GM10266 (cell line): ENCODE measurements around the gene DYNC1I1.

ENCODE experiments used
- DNase-seq: peaks from one replicate; pipeline ENCODE4 v3.0.0; 2012; ENCODE audit errors: extremely low spot score
- TF ChIP-seq, protein P1 (sequence below): IDR thresholded peaks from 2 replicates; pipeline ENCODE4 v1.5.1; 2012; ENCODE audit warnings: mild to moderate bottlenecking, low read depth; ENCODE audit not compliant: control insufficient read depth, insufficient read depth; ENCODE audit errors: missing control alignments

The DYNC1I1 gene

DNA sequence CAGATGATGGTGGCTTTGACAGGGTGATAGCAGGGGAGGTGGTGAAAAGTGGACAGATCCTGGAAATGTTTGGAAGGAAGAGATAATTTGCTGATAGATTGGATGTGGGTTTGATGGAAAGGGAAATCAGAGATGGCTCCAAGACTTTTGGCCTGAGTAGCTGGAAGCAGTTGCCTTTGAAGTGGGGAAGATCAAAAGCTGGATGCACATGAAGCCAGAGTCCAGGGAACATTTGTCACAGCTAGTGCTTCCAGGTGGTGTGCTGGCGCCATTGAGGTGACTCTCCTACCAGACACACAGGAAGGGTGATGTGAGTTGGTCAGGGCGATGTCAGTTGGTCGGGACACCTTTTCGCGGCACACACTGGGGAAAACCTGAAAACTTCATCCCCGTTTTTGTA is 15.9 kb downstream of the DYNC1I1 start:
- TF ChIP-seq, protein P1, sequence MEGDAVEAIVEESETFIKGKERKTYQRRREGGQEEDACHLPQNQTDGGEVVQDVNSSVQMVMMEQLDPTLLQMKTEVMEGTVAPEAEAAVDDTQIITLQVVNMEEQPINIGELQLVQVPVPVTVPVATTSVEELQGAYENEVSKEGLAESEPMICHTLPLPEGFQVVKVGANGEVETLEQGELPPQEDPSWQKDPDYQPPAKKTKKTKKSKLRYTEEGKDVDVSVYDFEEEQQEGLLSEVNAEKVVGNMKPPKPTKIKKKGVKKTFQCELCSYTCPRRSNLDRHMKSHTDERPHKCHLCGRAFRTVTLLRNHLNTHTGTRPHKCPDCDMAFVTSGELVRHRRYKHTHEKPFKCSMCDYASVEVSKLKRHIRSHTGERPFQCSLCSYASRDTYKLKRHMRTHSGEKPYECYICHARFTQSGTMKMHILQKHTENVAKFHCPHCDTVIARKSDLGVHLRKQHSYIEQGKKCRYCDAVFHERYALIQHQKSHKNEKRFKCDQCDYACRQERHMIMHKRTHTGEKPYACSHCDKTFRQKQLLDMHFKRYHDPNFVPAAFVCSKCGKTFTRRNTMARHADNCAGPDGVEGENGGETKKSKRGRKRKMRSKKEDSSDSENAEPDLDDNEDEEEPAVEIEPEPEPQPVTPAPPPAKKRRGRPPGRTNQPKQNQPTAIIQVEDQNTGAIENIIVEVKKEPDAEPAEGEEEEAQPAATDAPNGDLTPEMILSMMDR: no peak
- no peak for DNase-seq

DNA sequence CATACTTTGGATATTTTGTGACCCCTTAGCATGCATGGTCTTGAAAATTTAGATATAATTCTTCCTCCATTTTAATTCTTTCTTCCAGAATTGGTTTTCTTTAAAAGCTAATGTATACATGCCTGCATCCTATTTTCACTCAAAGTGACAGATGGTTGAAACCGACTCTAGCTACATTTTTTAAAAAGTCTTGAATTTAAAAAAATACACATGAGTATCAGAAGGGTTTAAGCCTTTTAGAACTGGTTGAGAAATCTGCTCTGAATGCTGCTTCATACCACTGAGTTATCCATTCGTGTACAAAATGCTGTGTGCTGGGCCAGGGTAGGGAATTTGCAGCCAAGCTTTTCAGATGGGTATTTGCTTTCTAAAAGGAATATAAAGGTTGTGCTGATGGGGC is 16.5 kb downstream of the DYNC1I1 start:
- TF ChIP-seq, protein P1: no peak
- no peak for DNase-seq

GRCh38 chr7:95793658-95794057 is 21.3 kb downstream of the DYNC1I1 start:
- TF ChIP-seq, protein P1: no peak
- DNase-seq: no peak

GRCh38 chr7:95794917-95795515 is 22.7 kb downstream of the DYNC1I1 start:
- DNase-seq: no peak
- TF ChIP-seq, protein P1: peak; percentile 42

GRCh38 chr7:95796617-95797016 is 24.3 kb downstream of the DYNC1I1 start:
- TF ChIP-seq, protein P1: no peak
- DNase-seq: no peak

DNA sequence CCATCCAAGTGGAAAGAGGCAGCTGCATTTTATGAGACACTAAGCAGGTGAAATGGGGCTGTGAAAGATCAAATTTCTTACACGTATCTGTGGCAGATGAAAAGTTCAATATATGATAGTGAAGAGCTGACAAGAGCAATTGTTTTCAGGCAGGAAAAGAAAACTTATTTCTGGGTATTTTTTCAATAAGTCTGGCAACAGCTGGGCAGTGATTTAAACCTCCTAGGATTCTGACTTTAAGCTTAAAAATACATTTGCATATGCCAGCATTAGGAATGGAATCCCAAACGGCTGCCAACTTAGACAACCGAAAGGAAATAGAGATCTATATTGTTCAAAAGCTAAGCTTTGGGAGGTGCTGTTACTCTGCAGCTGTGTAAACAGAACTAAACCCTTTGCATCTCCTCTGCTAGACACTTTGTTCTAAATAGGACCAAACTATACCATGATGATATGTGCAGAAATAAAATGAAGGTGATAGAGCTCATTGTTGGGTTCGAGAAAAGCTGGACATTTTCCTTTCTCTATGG is 26.1 kb downstream of the DYNC1I1 start:
- DNase-seq: no peak
- TF ChIP-seq, protein P1: no peak

DNA sequence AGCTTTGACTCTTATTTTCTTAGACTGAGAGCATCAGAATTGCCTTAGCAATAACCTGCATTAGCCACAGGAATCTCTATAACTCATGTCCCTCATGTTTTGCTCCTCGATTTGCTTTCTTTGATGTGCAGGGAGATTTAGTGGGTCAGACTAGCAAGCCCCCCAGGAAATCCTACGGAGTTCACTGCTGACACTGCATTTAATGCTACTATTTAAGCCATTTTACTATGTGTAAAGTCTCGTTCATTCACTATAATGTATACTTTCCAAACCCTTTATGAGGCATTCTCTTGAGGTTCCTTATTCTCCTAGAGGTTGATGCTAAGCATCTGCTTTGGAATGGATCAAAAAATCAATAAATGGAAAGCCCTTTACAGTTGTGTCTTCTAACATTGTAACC is 28.4 kb downstream of the DYNC1I1 start:
- DNase-seq: no peak
- TF ChIP-seq, protein P1: no peak
